Esophagus squamous epithelium (tissue), 5 donors: ENCODE data around the gene NR0B2. TPM values are rescaled to one million over a fixed set of nuclear protein-coding genes. Genes with fewer than 3 reads are reported as not detected.

Experiments
- DNase-seq: peaks from one replicate; lab custom pipeline; 2025; lab: John Stamatoyannopoulos, UW
- H3K27ac ChIP-seq, 4 donors: fragments of 200-600 bp; sonication (generic); one replicate each; pipeline ENCODE4 v1.5.1; 2016 to 2019; ENCODE audit warnings: mild to moderate bottlenecking in 1 of 4
- H3K27me3 ChIP-seq, 4 donors: fragments of 200-600 bp; sonication (generic); 1 replicate in 3 of 4; 2 replicates in 1 of 4; pipeline versions ENCODE4 v1.5.1 to v1.6.0; 2017 to 2021; ENCODE audit warnings: antibody characterized with exemption in 1 of 4
- H3K36me3 ChIP-seq, 3 donors: fragments of 200-600 bp; sonication (generic); one replicate each; pipeline ENCODE4 v1.5.1; 2016 to 2019
- H3K4me1 ChIP-seq, 3 donors: fragments of 200-600 bp; sonication (generic); one replicate each; pipeline ENCODE4 v1.5.1; 2017 to 2019
- H3K4me3 ChIP-seq, 4 donors: fragments of 200-600 bp; sonication (generic); 1 replicate in 3 of 4; 2 replicates in 1 of 4; pipeline ENCODE4 v1.5.1; 2016 to 2019; ENCODE audit warnings: mild to moderate bottlenecking in 2 of 4, moderate library complexity in 1 of 4
- H3K9me3 ChIP-seq, 3 donors: fragments of 200-600 bp; sonication (generic); one replicate each; pipeline ENCODE4 v1.5.1; 2016 to 2019
- POLR2A ChIP-seq, 4 donors: fragments of 450-650 bp; IDR thresholded peaks; one replicate each; pipeline ENCODE4 v1.6.1; 2017; ENCODE audit warnings: antibody characterized with exemption in 4 of 4, mild to moderate bottlenecking in 4 of 4, moderate library complexity in 3 of 4
- WGBS, 2 donors: methylation state at CpG; one replicate each; pipeline ENCODE4 v1.1.5; 2018; 5-methylcytosine and 5-hydroxymethylcytosine counted together
- intact Hi-C: fragments of 100-400 bp; cut with DNase I; formaldehyde crosslinking; loops from one replicate; pipeline ENCODE4 v1.15.0; 2022
- total RNA-seq, 4 donors: library from RNA; depleted of rRNA; stranded (reverse); fragments of >200 nt; gene quantifications; one replicate each; pipeline ENCODE4 v1.1.0, GENCODE V29; 2016
- TF ChIP-seq, protein P1 (sequence below), 6 experiments: fragments of 450-650 bp in 4 of 6; fragments of 200-600 bp in 2 of 6; sonication (generic) in 2 of 6; IDR thresholded peaks; one replicate each; pipeline ENCODE4 v1.5.1; 2016 to 2019; ENCODE audit warnings: antibody characterized with exemption in 6 of 6, mild to moderate bottlenecking in 4 of 6, moderate library complexity in 4 of 6
- donor health status: DM: yes; HTN: yes; CAD: no.

NR0B2 gene
- total RNA-seq, 4 donors from 2014 or later: not detected

DNA sequence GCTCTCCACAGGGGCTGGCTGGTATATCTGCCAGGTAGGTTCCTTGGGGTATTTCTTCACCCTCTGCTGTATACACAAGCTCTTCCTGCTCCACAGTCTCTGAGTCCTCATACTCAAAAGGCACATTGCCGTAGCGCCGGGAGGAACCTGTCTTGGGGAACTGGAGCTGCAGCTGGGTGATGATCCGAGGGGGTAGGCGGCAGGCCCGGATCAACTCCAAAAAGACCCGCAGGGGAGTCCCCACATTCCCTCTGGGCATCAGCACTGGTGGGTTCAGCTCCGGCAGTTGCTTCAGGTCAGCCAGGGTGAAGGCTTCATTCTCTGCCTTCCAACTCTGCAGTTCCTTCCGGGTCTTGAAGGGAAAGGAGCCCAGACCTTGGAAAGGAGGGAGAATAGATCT lies 16.4 kb downstream of the NR0B2 start:
- DNase-seq: no peak
- Histone ChIP-seq H3K27ac (no peak overlapping the region), H3K9me3 (no peaks in the 10 kb centered on the region), H3K4me1 (peaks cover 14 to 37% (median 18%) of the 10 kb centered on the region in 3 donors), H3K4me3 (no peak overlapping the region), H3K27me3 (no peaks in the 10 kb centered on the region), H3K36me3 (peaks cover 10 to 61% (median 30%) of the 10 kb centered on the region in 3 donors)
- 40 to 83% methylated on average over 1 to 2 of the region's 9 CpGs for WGBS, 2 donors
- intact Hi-C loops: no loop called here
- TF ChIP-seq, protein P1, sequence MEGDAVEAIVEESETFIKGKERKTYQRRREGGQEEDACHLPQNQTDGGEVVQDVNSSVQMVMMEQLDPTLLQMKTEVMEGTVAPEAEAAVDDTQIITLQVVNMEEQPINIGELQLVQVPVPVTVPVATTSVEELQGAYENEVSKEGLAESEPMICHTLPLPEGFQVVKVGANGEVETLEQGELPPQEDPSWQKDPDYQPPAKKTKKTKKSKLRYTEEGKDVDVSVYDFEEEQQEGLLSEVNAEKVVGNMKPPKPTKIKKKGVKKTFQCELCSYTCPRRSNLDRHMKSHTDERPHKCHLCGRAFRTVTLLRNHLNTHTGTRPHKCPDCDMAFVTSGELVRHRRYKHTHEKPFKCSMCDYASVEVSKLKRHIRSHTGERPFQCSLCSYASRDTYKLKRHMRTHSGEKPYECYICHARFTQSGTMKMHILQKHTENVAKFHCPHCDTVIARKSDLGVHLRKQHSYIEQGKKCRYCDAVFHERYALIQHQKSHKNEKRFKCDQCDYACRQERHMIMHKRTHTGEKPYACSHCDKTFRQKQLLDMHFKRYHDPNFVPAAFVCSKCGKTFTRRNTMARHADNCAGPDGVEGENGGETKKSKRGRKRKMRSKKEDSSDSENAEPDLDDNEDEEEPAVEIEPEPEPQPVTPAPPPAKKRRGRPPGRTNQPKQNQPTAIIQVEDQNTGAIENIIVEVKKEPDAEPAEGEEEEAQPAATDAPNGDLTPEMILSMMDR (IDR thresholded peaks at IDR 0.05): no peak
- TF ChIP-seq POLR2A (IDR thresholded peaks at IDR 0.05): no peak

DNA sequence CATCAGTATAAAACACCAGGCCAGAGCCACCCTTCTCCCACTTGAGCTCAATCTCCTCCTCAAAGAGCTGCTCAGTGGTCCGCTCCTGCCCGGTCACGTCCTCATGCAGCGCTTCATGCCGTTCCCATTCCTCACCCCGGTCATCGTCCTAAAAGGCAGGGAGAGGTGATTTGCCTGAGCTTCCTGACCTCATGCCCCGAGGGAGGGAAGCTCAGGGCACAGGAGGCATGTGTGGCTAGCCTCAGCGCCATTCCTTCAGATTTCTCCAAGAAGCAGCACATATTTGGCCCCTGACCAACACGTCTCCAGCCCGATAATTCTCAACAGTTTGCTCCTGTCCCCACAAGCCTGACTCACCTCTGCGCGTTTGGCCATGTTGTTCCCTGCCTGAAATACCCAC lies 19.5 kb downstream of the NR0B2 start:
- Histone ChIP-seq H3K4me1 (peaks cover 11 to 37% (median 20%) of the 10 kb centered on the region in 3 donors), H3K27ac (no peak overlapping the region), H3K9me3 (no peaks in the 10 kb centered on the region), H3K4me3 (no peak overlapping the region), H3K36me3 (peaks cover 10 to 75% (median 30%) of the 10 kb centered on the region in 3 donors), H3K27me3 (no peaks in the 10 kb centered on the region)
- no peak for DNase-seq
- TF ChIP-seq POLR2A (IDR thresholded peaks at IDR 0.05): no peak
- TF ChIP-seq, protein P1 (IDR thresholded peaks at IDR 0.05): no peak
- intact Hi-C loops: no loop called here
- WGBS, 2 donors: 55 to 63% methylated on average over 13 of the region's 13 CpGs

DNA sequence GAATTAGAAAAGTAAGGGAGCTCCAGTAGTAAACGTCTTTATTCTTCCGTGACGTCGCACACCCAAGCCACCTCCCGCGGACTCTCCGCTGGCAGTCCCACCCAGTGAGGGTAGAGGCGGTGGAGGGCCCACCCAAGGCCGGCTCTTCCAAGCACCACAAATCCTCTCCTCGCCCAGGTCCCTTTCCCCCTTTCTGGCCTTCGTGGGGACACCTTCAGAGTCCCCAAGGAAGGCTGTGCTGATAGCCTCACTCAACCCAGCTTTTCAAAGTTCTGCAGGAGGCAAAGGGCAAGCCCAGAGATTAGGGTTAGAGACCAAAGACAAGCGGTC lies 23.3 kb downstream of the NR0B2 start:
- no peaks in the 10 kb centered on the region for H3K27me3 ChIP-seq
- H3K4me1 ChIP-seq: peaks cover 10 to 36% (median 17%) of the 10 kb centered on the region in 3 donors
- DNase-seq: no peak
- peak overlapping the region; percentile 68 to 98 (median 91) for H3K4me3 ChIP-seq
- no peaks in the 10 kb centered on the region for H3K9me3 ChIP-seq
- 4 to 5% methylated on average over 9 to 11 of the region's 12 CpGs for WGBS, 2 donors
- intact Hi-C loops: no loop called here
- TF ChIP-seq, protein P1 (IDR thresholded peaks at IDR 0.05): no peak
- no peak for TF ChIP-seq POLR2A (IDR thresholded peaks at IDR 0.05)
- peak overlapping the region; percentile 86 to 95 (median 94) for H3K27ac ChIP-seq
- H3K36me3 ChIP-seq: peaks cover 6 to 81% (median 32%) of the 10 kb centered on the region in 3 donors

DNA sequence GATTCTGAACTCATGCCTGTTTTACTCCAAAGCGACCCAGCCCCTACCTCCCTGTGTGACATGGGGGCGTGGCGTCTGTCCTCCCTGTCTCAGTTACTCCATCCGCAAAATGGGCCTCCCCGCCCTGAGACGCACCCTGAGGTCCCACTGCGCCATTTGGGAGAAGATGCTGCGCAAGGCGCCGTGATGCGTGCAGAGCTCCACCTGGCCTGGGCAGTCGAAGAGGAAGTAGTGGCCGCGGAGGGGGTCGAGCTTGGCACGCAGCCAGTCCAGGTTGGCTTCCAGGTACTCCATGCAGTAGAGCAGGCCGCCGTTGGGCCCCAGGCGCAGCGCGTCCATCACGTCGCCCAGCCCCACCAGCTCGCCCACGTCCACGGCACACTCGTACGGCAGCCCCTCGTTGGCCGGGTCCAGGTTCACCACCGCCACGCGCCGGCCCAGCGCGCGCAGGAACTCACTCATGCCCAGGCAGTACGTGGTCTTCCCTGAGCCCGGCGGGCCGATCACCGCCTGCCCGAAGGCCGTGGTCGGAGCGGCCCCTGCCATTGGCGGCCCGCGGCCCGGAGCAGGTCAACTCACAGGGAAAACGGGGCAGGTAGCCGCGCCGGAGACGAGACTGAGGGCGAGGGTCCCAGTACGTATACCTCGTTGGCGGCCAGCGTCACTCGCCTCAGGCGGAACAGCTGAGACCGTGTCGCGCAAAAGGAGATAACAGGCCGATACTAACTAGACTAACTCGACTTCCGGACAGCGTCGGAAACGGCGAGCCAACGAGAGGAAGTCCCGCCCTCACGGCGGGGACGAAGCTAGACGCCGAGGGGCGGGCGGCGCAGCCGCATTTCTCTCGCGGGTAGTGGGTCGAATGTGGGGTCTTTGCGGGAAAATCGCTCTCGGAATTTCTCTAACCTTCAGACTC lies 24.0 kb downstream of the NR0B2 start, which contains the start of gene GPN2:
GPN2 (minus strand) TSS at position 733 of the 916 bp plus-strand sequence; CDS start at position 546, 187 bp downstream.
- H3K27ac ChIP-seq: peak within 1 kb of the TSS; percentile 86 to 95 (median 94)
- peaks cover 6 to 81% (median 36%) of the 10 kb centered on the region in 3 donors for H3K36me3 ChIP-seq
- no peaks in the 10 kb centered on the region for H3K9me3 ChIP-seq
- 0 to 3% methylated on average over 17 to 34 of the region's 89 CpGs for WGBS, 2 donors
- H3K27me3 ChIP-seq: no peaks in the 10 kb centered on the region
- H3K4me3 ChIP-seq: peak within 1 kb of the TSS; percentile 68 to 98 (median 91)
- H3K4me1 ChIP-seq: peaks cover 10 to 32% (median 17%) of the 10 kb centered on the region in 3 donors
- TF ChIP-seq POLR2A (IDR thresholded peaks at IDR 0.05): peak in 3 of 4 donors; percentile 42 to 70 (median 46)
- TF ChIP-seq, protein P1 (IDR thresholded peaks at IDR 0.05): no peak
- DNase-seq: peak; percentile 14
- intact Hi-C loops: no loop called here

DNA sequence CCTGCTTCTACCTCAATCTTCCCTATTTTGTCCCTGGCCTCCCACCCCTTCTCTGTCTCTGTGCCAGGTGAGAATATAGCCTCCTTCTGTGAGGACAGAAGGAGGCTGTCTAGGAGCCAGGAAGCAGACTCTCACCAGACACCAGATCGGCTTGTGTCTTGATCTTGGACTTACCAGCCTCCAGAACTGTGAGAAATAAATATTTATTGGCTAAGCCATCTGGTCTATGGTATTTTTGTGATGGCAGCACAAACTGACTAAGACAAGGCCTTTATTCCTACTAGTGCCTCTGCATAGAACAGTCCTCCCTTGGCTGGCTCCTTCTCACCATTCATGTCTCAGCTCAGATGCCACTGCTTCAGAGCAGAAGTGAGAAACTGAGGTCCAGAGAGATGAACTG lies 25.5 kb downstream of the NR0B2 start:
- WGBS, 2 donors: 83 to 100% methylated on average over 1 of the region's 1 CpG
- peaks cover 9 to 81% (median 43%) of the 10 kb centered on the region in 3 donors for H3K36me3 ChIP-seq
- H3K27me3 ChIP-seq: no peaks in the 10 kb centered on the region
- H3K9me3 ChIP-seq: no peaks in the 10 kb centered on the region
- intact Hi-C loops: no loop called here
- DNase-seq: no peak
- peak overlapping the region in 1 of 4 donors; percentile 94 for H3K27ac ChIP-seq
- H3K4me3 ChIP-seq: no peak overlapping the region
- H3K4me1 ChIP-seq: peaks cover 10 to 28% (median 14%) of the 10 kb centered on the region in 3 donors
- TF ChIP-seq POLR2A (IDR thresholded peaks at IDR 0.05): no peak
- TF ChIP-seq, protein P1 (IDR thresholded peaks at IDR 0.05): no peak
